Measurements from ENCODE around the gene GRK3.
"Not testable (repeated sequence)": the region's sequence is repeated elsewhere in the genome, so short reads cannot be mapped to it uniquely, and the experiment has no call there.

GRK3 gene

DNA sequence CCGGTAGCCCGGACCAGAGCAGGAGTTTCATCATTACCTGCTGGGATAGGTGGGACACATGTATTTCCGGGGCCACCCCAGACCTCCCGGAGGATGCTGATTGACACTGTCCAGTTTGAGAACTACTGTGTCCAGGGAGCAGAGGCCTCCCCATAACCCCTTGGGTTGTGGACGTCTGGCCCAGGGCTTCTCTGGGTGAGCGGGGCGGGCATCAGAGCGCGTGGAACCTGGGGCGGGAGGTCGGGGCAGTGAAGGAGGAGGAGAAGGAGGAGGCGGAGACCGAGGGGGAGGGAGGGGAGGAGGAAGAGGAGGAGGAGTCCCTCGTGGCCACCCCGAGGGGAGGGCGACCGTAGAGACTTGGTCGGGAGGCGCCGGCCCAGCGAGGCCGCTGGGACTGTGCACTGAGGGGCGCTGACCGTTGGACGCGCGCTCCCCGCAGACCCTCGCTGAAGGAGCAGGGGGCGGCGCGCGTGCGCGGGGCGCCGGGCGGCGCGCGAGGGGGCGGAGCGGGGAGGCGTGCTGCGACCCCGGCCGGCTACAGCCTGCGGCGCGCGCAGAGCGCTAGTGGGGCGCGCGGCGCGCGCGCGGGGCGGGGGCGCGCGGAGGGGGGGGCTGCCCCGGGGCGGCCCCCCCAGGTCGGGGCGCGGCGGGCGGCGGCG lies at the start of gene GRK3:
Gene GRK3 (plus strand): TSS at position 356 of the 659 bp plus-strand sequence. CDS start 366 bp downstream, outside the sequence.
- peak; percentile 77 for DNase-seq

DNA sequence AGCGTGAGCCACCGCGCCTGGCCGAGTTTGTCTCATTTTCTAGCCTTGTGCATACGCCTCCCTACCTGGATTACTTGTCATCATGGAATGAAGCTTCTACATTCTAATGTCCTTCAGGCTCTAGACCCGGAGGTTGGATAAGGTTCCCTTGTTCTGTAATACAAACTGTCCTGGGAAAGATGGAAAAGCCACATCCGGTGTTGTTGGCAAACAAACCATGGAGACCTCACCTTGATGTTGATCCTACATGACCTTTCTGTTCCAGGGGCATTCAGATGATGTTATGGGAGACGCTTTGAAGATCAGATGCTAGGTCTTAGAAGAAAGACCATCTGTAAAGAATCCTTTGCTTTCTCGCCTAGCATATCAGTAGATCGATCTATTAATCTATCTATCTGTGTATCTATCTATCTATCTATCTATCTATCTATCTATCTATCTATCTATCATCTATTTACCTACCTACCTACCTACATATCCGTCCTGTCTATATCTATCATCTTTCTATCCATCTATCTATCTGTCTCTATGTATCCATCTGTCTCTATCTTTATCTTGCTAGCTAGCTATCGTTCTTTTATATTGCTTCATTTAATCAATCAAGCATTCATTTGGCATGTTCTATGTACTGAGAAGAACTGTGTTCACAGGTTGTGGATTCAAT lies 46.3 kb upstream of the GRK3 start:
- no peak for DNase-seq

GRCh38 chr22:25525376-25525775 lies 39.1 kb upstream of the GRK3 start:
- DNase-seq: no peak

DNA sequence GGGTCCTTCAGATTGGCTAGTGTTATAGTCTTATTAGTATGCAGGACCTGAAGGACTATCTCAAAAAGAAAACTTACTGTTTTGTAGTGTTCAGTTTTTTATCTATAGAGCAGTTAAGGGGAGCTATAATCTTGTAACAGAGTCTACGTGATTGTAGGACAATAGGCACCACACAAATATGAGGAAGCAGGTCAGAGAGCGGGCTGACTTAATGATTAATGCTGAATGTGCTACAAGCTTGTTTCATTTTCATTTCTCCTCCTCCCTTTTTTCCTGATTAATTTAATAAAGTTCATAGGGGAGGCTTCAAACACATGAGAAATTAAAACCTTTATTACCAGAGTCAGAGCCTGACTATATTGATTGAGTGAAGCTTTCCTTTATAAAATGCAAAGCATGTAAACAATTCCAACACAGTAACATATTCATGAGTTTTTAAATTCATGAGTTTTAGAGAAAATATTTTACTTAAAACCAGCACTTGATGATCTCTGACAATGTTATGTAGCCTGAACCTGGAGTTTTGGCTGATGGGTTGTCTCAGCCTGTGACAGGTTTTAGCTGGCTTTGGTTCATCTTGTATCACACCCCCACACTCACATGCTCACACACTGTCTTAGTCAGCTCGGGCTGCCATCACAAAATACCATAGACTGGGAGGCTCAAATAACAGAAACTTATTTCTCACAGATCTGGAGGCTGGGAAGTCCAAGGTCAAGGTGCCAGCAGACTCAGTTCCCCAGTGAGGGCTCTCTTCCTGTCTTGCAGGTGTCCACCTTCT lies 38.5 kb upstream of the GRK3 start:
- DNase-seq: not testable (repeated sequence)

DNA sequence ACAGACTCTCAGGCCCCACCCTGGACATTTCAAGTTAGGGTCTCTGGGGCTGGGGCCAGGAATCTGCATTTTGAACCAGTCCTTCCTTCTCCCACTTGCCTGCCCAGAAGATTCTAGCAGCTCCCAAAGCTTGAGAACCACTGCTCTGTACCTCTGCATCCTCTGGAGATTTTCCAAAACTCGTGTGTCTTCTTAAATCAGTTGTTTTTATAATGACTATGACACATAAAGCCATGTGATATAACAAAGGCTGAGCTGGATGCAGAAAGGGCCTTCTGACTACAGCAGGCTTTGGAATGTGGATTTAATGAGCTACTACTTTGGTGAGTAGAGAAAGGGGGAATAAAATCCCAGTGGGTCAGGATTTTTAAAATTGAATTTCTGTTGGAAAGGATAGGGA lies 37.5 kb upstream of the GRK3 start:
- not testable (repeated sequence) for DNase-seq

- not testable (repeated sequence) for DNase-seq
Observed at GRCh38 chr22:25528068-25528467, 36.4 kb upstream of the GRK3 start.

- DNase-seq: not testable (repeated sequence)
Observed at GRCh38 chr22:25529059-25529458, 35.4 kb upstream of the GRK3 start.

- not testable (repeated sequence) for DNase-seq
Observed at GRCh38 chr22:25529541-25530137, 34.8 kb upstream of the GRK3 start.

DNA sequence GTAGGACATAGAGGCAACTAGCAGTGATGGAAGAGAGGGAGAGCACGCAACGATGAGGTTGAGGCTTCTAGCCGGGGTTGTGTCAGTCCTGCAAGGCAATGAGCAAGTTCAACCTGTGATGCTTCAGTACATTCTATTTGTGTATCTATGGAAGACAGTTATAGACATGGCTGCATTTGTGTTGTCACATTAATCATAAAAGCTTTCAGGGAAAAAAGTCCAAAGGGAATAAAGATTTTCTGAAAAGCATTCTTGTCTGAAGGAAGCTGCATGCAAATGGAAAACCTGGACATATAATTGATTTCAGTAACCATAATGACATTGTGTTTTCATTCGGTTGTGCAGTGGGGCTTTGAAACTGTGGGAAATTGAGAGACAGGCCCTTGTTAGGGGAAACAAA lies 32.8 kb upstream of the GRK3 start:
- DNase-seq: not testable (repeated sequence)

- DNase-seq: no peak
Observed at GRCh38 chr22:25534724-25535123, 29.8 kb upstream of the GRK3 start.

DNA sequence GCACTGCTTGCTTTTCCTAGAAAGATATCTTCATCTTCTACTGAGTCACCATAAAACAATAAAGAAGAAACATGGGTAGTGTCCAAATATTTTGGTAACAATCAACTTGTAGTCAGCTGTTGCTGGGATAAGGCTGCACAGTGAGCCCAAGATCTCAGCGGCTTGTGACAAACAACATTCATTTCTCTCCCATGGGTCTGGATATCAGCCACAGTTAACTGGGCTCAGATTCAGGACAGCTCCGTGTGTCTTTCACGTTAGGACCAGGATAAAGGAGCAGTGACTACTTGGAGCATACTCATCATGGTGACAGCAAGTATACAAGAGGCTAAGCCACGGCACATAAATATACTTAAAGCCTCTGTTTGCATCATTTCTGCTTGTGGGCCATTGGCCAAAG lies 27.9 kb upstream of the GRK3 start:
- no peak for DNase-seq

DNA sequence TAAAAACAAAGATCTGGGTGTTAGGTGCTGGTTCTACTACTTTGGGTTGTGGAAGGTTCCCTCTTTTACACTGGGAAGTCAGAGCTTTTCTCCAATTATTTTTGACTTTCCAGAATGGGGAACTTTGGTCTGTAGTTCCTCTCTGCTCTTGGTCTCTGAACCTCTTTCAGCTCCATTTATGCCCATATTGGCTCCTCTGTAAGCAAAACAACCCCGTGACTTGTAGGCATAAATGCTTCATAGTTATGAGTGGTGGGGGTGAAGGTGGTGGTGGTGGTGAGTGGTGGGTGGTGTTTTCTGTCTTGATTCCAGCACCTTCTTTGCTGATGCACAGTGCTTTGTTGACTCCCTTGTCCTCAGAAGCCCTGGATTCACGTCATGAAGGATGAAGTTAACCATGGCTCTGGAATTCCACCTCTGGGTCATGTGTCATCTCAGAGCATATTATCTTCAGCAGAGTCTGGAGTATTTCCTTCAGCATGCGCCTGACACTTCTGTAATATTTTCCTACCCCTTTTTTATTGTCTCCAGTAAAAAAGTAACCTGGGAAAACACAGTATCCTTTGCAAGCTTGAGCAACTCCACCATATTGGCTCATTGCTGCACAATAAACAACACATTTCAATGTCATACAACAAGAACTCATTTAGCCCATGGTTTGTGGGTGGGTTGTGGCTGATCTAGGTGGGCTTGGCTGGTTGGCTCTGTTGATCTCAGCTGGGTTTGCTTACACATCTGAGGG lies 24.1 kb upstream of the GRK3 start:
- no peak for DNase-seq

DNA sequence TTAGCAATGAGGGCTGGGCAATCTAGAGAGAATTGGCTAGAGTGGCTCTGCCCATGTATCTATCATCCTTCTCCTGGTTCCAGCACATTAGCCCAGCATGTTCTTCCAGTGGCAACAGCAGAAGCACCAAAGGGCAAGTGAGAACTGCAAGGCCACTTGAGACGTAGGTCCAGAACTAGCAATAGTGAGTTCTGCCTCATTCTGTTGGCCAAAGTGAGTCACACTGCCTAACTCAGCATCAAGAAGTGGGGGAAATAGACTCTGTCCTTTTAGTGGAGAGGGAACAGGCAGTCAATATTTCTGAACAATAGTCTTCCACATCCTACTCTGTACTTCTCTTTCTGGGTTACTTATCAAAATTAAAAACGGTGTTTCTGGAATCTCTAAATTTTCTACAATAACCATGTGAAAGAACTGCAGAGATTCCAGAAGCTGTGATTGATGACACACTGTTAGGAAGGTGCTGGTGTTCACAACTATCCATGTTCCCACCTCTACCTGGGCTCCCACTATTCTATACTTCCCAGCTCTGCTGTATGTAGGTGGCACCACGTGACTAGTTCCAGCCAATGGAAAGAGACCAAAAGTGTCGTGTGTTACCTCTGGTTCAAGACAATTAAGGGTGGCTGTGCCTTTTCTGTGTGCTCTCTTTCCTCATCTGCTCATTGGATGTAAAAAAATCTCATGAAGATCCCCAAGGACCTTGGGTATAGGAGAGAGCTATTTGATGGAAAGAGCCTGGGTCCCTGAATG lies 23.4 kb upstream of the GRK3 start:
- no peak for DNase-seq

GRCh38 chr22:25542191-25542590 lies 22.3 kb upstream of the GRK3 start:
- no peak for DNase-seq

DNA sequence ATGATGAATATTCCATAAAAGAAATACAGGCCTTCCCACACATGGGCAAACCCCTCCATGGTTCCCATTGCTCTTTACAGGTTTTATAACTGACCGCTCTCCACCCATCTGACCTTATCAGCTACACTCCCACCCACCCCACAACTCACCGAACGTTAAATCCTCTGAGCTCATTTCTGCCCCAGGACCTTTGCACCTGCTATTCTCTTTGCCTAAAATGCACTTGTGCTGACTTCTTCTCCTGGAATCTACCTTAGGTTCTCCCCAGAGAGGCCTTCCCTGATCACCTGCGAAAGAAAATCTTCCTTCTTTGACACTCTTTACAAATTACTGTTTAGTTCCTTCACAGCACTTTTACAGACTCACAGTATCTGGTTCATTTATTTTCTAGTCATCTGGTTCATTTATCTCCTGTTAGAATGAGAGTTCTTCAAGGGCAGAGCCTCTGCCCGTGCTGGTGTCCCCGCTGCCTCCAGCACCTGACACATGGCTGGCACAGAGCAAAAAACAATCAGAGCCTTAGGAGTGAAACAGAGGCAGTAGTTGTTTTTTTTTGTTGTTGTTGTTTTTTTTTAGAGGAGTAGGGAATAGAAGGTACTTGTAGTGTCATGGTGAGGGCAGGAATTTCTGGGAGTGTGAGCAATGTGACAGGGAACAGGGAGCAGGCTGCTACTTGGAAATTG lies 21.6 kb upstream of the GRK3 start:
- no peak for DNase-seq

- no peak for DNase-seq
Observed at GRCh38 chr22:25545146-25545545, 19.3 kb upstream of the GRK3 start.

DNA sequence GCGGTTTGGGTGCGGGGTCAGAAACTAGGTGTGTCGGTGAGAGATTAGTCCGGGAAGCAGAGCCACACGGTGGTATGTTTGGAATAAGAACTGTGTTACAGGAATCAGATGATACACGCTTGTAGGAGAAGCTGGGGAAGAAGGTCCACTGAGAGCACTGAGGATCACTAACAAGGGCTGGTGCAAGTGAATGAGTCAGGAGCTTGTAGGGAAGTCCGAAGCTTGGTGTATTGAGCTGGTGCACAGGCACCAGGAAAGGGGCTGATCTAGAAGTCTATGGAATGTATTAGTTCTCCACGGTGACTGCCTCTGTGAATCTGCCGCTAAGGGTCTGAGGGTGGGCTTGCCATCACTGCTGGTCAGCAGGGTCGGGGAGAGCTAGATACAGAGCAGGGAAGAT lies 18.8 kb upstream of the GRK3 start:
- no peak for DNase-seq

- DNase-seq: no peak
Observed at GRCh38 chr22:25546242-25546641, 18.2 kb upstream of the GRK3 start.

- DNase-seq: no peak
Observed at GRCh38 chr22:25546751-25547150, 17.7 kb upstream of the GRK3 start.

GRCh38 chr22:25548866-25549464 lies 15.5 kb upstream of the GRK3 start:
- DNase-seq: no peak

- no peak for DNase-seq
Observed at GRCh38 chr22:25551396-25551795, 13.1 kb upstream of the GRK3 start.

All from right hindlimb (tissue), 1 donor.